Measurements from ENCODE around the gene DMD. TPM values are rescaled to one million over a fixed set of nuclear protein-coding genes. Genes with fewer than 3 reads are reported as not detected.

Gene DMD
- total RNA-seq, 1 experiment from 2014 or later, result 25.3 TPM

GRCh38 chrX:31713120-31713519, 1498.2 kb downstream of the DMD start:
- H3K36me3 ChIP-seq (ENCODE audit: low read depth), result no peaks in the 10 kb centered on the region
- DNase-seq, result no peak
- H3K9me2 ChIP-seq (ENCODE audit: insufficient read depth), result no peaks in the 10 kb centered on the region
- no peak for TF ChIP-seq EZH2 (IDR thresholded peaks at IDR 0.05; ENCODE audit: low read depth)
- TF ChIP-seq CTCF (conservative IDR thresholded peaks at IDR 0.05), result no peak
- no peak overlapping the region for H3K27ac ChIP-seq
- no peaks in the 10 kb centered on the region for H3K27me3 ChIP-seq (ENCODE audit: insufficient read depth, low read depth)
- no peaks in the 10 kb centered on the region for H4K20me1 ChIP-seq (ENCODE audit: insufficient read depth)
- no TSS peak for BruUV-seq (replicated peaks)
- H3K79me2 ChIP-seq (ENCODE audit: low read depth), result no peaks in the 10 kb centered on the region
- no peak overlapping the region for H2AFZ ChIP-seq
- H3K9me3 ChIP-seq (ENCODE audit: insufficient read depth, low read depth), result no peaks in the 10 kb centered on the region
- CTCF ChIA-PET, result no interaction called here
- no peaks in the 10 kb centered on the region for H3F3A ChIP-seq (ENCODE audit: insufficient read depth, low read depth)
- no peaks in the 10 kb centered on the region for H3K4me1 ChIP-seq (replicated peaks; ENCODE audit: insufficient read depth)
- H3K4me3 ChIP-seq, result no peak overlapping the region
- intact Hi-C loops (cut with micrococcal nuclease; ENCODE audit: unreplicated experiment), result no loop called here
- POLR2A ChIA-PET (ENCODE audit: unreplicated experiment), result no interaction called here
- H3K4me2 ChIP-seq, result no peak overlapping the region

GRCh38 chrX:31711166-31711565, 1500.2 kb downstream of the DMD start:
- Histone ChIP-seq H3K27ac (no peak overlapping the region), H3K27me3 (ENCODE audit: insufficient read depth, low read depth) (no peaks in the 10 kb centered on the region), H3K4me1 (replicated peaks; ENCODE audit: insufficient read depth) (no peaks in the 10 kb centered on the region), H3F3A (ENCODE audit: insufficient read depth, low read depth) (no peaks in the 10 kb centered on the region), H2AFZ (no peak overlapping the region), H3K79me2 (ENCODE audit: low read depth) (no peaks in the 10 kb centered on the region), H3K4me2 (no peak overlapping the region), H3K9me3 (ENCODE audit: insufficient read depth, low read depth) (no peaks in the 10 kb centered on the region), H3K36me3 (ENCODE audit: low read depth) (no peaks in the 10 kb centered on the region), H4K20me1 (ENCODE audit: insufficient read depth) (no peaks in the 10 kb centered on the region), H3K4me3 (no peak overlapping the region), H3K9me2 (ENCODE audit: insufficient read depth) (no peaks in the 10 kb centered on the region)
- no peak for DNase-seq
- ChIA-PET CTCF (no interaction called here), POLR2A (ENCODE audit: unreplicated experiment) (no interaction called here)
- BruUV-seq (replicated peaks), result no TSS peak
- TF ChIP-seq EZH2 (IDR thresholded peaks at IDR 0.05; ENCODE audit: low read depth), result no peak
- TF ChIP-seq CTCF (conservative IDR thresholded peaks at IDR 0.05), result no peak
- intact Hi-C loops (cut with micrococcal nuclease; ENCODE audit: unreplicated experiment), result no loop called here

GRCh38 chrX:31708116-31708515, 1503.2 kb downstream of the DMD start:
- TF ChIP-seq CTCF (conservative IDR thresholded peaks at IDR 0.05) (no peak), EZH2 (IDR thresholded peaks at IDR 0.05; ENCODE audit: low read depth) (no peak)
- Histone ChIP-seq H3K9me2 (ENCODE audit: insufficient read depth) (no peaks in the 10 kb centered on the region), H3K36me3 (ENCODE audit: low read depth) (no peaks in the 10 kb centered on the region), H3F3A (ENCODE audit: insufficient read depth, low read depth) (no peaks in the 10 kb centered on the region), H4K20me1 (ENCODE audit: insufficient read depth) (no peaks in the 10 kb centered on the region), H3K27me3 (ENCODE audit: insufficient read depth, low read depth) (no peaks in the 10 kb centered on the region), H3K9me3 (ENCODE audit: insufficient read depth, low read depth) (no peaks in the 10 kb centered on the region), H3K79me2 (ENCODE audit: low read depth) (no peaks in the 10 kb centered on the region), H3K27ac (no peak overlapping the region), H3K4me3 (no peak overlapping the region), H3K4me2 (no peak overlapping the region), H2AFZ (no peak overlapping the region), H3K4me1 (replicated peaks; ENCODE audit: insufficient read depth) (no peaks in the 10 kb centered on the region)
- ChIA-PET CTCF (no interaction called here), POLR2A (ENCODE audit: unreplicated experiment) (no interaction called here)
- intact Hi-C loops (cut with micrococcal nuclease; ENCODE audit: unreplicated experiment), result no loop called here
- no peak for DNase-seq
- no TSS peak for BruUV-seq (replicated peaks)
